Measurements from ENCODE around the gene CNTNAP2.

- TF ChIP-seq POLR2A (IDR thresholded peaks at IDR 0.05; ENCODE audit: insufficient read depth in 1 of 2, low read depth in 2 of 2, low read length in 2 of 2) = no peak
- no peak for TF ChIP-seq ZSCAN9 (CRISPR knock-in tag; IDR thresholded peaks at IDR 0.05; ENCODE audit: borderline replicate concordance)
- TF ChIP-seq ZNF614 (CRISPR knock-in tag; IDR thresholded peaks at IDR 0.05; ENCODE audit: borderline replicate concordance) = no peak
- TF ChIP-seq NONO (IDR thresholded peaks at IDR 0.05) = no peak
- TF ChIP-seq NONO (CRISPR knock-in tag; conservative IDR thresholded peaks at IDR 0.05) = no peak
- TF ChIP-seq, protein P1, sequence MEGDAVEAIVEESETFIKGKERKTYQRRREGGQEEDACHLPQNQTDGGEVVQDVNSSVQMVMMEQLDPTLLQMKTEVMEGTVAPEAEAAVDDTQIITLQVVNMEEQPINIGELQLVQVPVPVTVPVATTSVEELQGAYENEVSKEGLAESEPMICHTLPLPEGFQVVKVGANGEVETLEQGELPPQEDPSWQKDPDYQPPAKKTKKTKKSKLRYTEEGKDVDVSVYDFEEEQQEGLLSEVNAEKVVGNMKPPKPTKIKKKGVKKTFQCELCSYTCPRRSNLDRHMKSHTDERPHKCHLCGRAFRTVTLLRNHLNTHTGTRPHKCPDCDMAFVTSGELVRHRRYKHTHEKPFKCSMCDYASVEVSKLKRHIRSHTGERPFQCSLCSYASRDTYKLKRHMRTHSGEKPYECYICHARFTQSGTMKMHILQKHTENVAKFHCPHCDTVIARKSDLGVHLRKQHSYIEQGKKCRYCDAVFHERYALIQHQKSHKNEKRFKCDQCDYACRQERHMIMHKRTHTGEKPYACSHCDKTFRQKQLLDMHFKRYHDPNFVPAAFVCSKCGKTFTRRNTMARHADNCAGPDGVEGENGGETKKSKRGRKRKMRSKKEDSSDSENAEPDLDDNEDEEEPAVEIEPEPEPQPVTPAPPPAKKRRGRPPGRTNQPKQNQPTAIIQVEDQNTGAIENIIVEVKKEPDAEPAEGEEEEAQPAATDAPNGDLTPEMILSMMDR (CRISPR knock-in tag; IDR thresholded peaks at IDR 0.05) = no peak
- TF ChIP-seq ZNF513 (CRISPR knock-in tag; conservative IDR thresholded peaks at IDR 0.05) = no peak
- no peak for TF ChIP-seq ZNF121 (CRISPR knock-in tag; IDR thresholded peaks at IDR 0.05)
- TF ChIP-seq ZFP36L2 (CRISPR knock-in tag; IDR thresholded peaks at IDR 0.05) = no peak
- TF ChIP-seq, protein P2, sequence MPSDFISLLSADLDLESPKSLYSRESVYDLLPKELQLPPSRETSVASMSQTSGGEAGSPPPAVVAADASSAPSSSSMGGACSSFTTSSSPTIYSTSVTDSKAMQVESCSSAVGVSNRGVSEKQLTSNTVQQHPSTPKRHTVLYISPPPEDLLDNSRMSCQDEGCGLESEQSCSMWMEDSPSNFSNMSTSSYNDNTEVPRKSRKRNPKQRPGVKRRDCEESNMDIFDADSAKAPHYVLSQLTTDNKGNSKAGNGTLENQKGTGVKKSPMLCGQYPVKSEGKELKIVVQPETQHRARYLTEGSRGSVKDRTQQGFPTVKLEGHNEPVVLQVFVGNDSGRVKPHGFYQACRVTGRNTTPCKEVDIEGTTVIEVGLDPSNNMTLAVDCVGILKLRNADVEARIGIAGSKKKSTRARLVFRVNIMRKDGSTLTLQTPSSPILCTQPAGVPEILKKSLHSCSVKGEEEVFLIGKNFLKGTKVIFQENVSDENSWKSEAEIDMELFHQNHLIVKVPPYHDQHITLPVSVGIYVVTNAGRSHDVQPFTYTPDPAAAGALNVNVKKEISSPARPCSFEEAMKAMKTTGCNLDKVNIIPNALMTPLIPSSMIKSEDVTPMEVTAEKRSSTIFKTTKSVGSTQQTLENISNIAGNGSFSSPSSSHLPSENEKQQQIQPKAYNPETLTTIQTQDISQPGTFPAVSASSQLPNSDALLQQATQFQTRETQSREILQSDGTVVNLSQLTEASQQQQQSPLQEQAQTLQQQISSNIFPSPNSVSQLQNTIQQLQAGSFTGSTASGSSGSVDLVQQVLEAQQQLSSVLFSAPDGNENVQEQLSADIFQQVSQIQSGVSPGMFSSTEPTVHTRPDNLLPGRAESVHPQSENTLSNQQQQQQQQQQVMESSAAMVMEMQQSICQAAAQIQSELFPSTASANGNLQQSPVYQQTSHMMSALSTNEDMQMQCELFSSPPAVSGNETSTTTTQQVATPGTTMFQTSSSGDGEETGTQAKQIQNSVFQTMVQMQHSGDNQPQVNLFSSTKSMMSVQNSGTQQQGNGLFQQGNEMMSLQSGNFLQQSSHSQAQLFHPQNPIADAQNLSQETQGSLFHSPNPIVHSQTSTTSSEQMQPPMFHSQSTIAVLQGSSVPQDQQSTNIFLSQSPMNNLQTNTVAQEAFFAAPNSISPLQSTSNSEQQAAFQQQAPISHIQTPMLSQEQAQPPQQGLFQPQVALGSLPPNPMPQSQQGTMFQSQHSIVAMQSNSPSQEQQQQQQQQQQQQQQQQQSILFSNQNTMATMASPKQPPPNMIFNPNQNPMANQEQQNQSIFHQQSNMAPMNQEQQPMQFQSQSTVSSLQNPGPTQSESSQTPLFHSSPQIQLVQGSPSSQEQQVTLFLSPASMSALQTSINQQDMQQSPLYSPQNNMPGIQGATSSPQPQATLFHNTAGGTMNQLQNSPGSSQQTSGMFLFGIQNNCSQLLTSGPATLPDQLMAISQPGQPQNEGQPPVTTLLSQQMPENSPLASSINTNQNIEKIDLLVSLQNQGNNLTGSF (CRISPR knock-in tag; IDR thresholded peaks at IDR 0.05) = no peak
Measured at GRCh38 chr7:148095066-148095465, 1978.5 kb downstream of the CNTNAP2 start.
